Activated CD8-positive, alpha-beta memory T cell treated with anti-CD3 and anti-CD28 coated beads, Interleukin-2, amount 50 U/mL, for 48 hours (primary cell): ENCODE results near the gene IFT22.
"Not testable (repeated sequence)": the region's sequence is repeated elsewhere in the genome, so short reads cannot be mapped to it uniquely, and the experiment has no call there.

Experiments
- DNase-seq: peaks from one replicate; pipeline ENCODE4 v3.0.0-alpha.2; 2020

Gene IFT22

GRCh38 chr7:101308245-101309085 lies 13.1 kb downstream of the IFT22 start:
- peak; percentile 72 for DNase-seq

- DNase-seq: no peak
Observed at GRCh38 chr7:101306307-101306706, 15.3 kb downstream of the IFT22 start.

- no peak for DNase-seq
Observed at GRCh38 chr7:101303102-101303701, 18.4 kb downstream of the IFT22 start.

- DNase-seq: no peak
Observed at GRCh38 chr7:101302641-101303101, 18.9 kb downstream of the IFT22 start.

- DNase-seq: no peak
Observed at GRCh38 chr7:101300465-101301376, 20.9 kb downstream of the IFT22 start.

- no peak for DNase-seq
Observed at GRCh38 chr7:101299511-101300464, 21.8 kb downstream of the IFT22 start.

GRCh38 chr7:101294832-101295121 lies 26.8 kb downstream of the IFT22 start:
- DNase-seq: no peak

- no peak for DNase-seq
Observed at GRCh38 chr7:101294039-101294831, 27.4 kb downstream of the IFT22 start.

GRCh38 chr7:101293069-101294021 lies 28.3 kb downstream of the IFT22 start:
- not testable (repeated sequence) for DNase-seq

GRCh38 chr7:101292566-101292965 lies 29.0 kb downstream of the IFT22 start:
- DNase-seq: not testable (repeated sequence)

- DNase-seq: peak; percentile 87
Observed at GRCh38 chr7:101290186-101291037, 31.2 kb downstream of the IFT22 start.

- not testable (repeated sequence) for DNase-seq
Observed at GRCh38 chr7:101289687-101290086, 31.9 kb downstream of the IFT22 start.

GRCh38 chr7:101288439-101288838 lies 33.2 kb downstream of the IFT22 start:
- no peak for DNase-seq

GRCh38 chr7:101287032-101287431 lies 34.6 kb downstream of the IFT22 start:
- no peak for DNase-seq

GRCh38 chr7:101285880-101286279 lies 35.7 kb downstream of the IFT22 start:
- DNase-seq: not testable (repeated sequence)

GRCh38 chr7:101285171-101285570 lies 36.4 kb downstream of the IFT22 start:
- no peak for DNase-seq

GRCh38 chr7:101280912-101281311 lies 40.7 kb downstream of the IFT22 start:
- DNase-seq: not testable (repeated sequence)

- DNase-seq: no peak
Observed at GRCh38 chr7:101278461-101279292, 42.9 kb downstream of the IFT22 start.
